A673 (cell line): Measurements from ENCODE around the gene NME9. TPM values are rescaled to one million over a fixed set of nuclear protein-coding genes. Genes with fewer than 3 reads are reported as not detected.

ENCODE experiments used
- BruUV-seq: library from RNA; stranded (reverse); fragments of 400-500 nt; replicated peaks from 2 replicates; lab custom pipeline; 2021; lab: Mats Ljungman, UMichigan
- CTCF ChIA-PET: fragments of 300-600 bp; sonication (Branson Sonifier 250); formaldehyde crosslinking; loops from one replicate; lab custom pipeline; 2022; ENCODE audit warnings: antibody characterized with exemption; lab: Charles Lee
- POLR2A ChIA-PET: fragments of 300-600 bp; sonication (Branson Sonifier 250); formaldehyde crosslinking; loops from one replicate; lab custom pipeline; 2022; ENCODE audit warnings: antibody characterized with exemption; ENCODE audit not compliant: low non-redundant PET; lab: Charles Lee
- DNase-seq: peaks from one replicate; pipeline ENCODE4 v3.0.0-alpha.2; 2015; ENCODE audit warnings: low spot score
- H3K27ac ChIP-seq: fragments of 200-600 bp; sonication (generic); 2 replicates; pipeline ENCODE4 v1.5.1; 2016; ENCODE audit warnings: mixed run types, low read depth, mild to moderate bottlenecking, mixed read lengths, antibody characterized with exemption, low read length; ENCODE audit not compliant: poor library complexity, severe bottlenecking
- H3K27me3 ChIP-seq: fragments of 200-600 bp; sonication (generic); replicated peaks from 2 replicates; pipeline ENCODE4 v1.6.1; 2017; ENCODE audit warnings: mixed run types, low read depth, mild to moderate bottlenecking, mixed read lengths, antibody characterized with exemption, low read length; ENCODE audit not compliant: insufficient read depth, poor library complexity
- H3K36me3 ChIP-seq: fragments of 200-600 bp; sonication (generic); 2 replicates; pipeline ENCODE4 v1.6.1; 2016; ENCODE audit warnings: mixed run types, mild to moderate bottlenecking, mixed read lengths, antibody characterized with exemption, low read length; ENCODE audit not compliant: insufficient read depth, poor library complexity, severe bottlenecking
- H3K4me1 ChIP-seq: fragments of 200-600 bp; sonication (generic); 2 replicates; pipeline ENCODE4 v1.6.1; 2017; ENCODE audit warnings: mixed run types, mild to moderate bottlenecking, mixed read lengths, antibody characterized with exemption, low read length; ENCODE audit not compliant: insufficient read depth, poor library complexity, severe bottlenecking
- H3K4me3 ChIP-seq: fragments of 200-600 bp; sonication (generic); 2 replicates; pipeline ENCODE4 v1.5.1; 2016; ENCODE audit warnings: low read depth, mixed run types, mild to moderate bottlenecking, mixed read lengths, low read length; ENCODE audit not compliant: poor library complexity, severe bottlenecking
- H3K9me3 ChIP-seq: fragments of 200-600 bp; sonication (generic); 2 replicates; pipeline ENCODE4 v1.6.1; 2016; ENCODE audit warnings: mixed run types, low read depth, mild to moderate bottlenecking, mixed read lengths, antibody characterized with exemption, low read length; ENCODE audit not compliant: poor library complexity, severe bottlenecking
- EZH2 ChIP-seq: fragments of 200-600 bp; sonication (generic); IDR thresholded peaks from 2 replicates; pipeline ENCODE4 v1.6.1; 2017; ENCODE audit warnings: borderline replicate concordance, low read depth, mild to moderate bottlenecking, mixed read lengths, antibody characterized with exemption, low read length; ENCODE audit not compliant: poor library complexity, severe bottlenecking
- intact Hi-C: fragments of 100-400 bp; cut with micrococcal nuclease; formaldehyde crosslinking; loops from one replicate; pipeline ENCODE4 v1.10.0; 2022; ENCODE audit not compliant: unreplicated experiment
- total RNA-seq: library from RNA; stranded (reverse); gene quantifications from 2 replicates; pipeline ENCODE4 v1.2.3, GENCODE V29; 2021
- TF ChIP-seq, protein P1 (sequence below): fragments of 300-800, 200-600 bp; sonication (generic); conservative IDR thresholded peaks from 2 replicates; pipeline ENCODE4 v1.5.1; 2017; ENCODE audit warnings: low read depth, mild to moderate bottlenecking, antibody characterized with exemption, low read length, moderate library complexity, mixed read lengths

The NME9 gene
- total RNA-seq, 1 experiment from 2014 or later: not detected

DNA sequence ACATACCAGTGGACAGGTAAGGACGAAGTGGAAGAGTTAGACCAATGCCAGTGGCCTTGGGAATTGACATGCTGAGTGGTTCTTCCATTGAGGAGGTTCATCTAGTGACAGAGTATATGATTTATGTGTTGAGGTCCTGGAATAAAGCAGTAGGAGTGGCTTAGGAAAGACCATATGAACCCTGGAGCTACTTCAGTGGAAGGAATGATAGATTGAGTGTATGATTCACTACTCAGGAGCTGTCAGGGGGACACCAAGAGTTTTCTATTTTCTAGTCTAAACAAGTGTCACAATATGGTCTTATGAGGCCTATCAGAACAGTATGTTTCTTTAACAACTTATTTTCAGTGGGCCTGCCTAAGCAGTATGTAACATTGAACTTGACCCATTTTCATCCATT, 63.9 kb downstream of the NME9 start:
- ChIA-PET CTCF (no interaction called here), POLR2A (no interaction called here)
- H3K4me1 ChIP-seq: no peaks in the 10 kb centered on the region
- intact Hi-C loops: no loop called here
- H3K9me3 ChIP-seq: no peaks in the 10 kb centered on the region
- no TSS peak for BruUV-seq
- no peaks in the 10 kb centered on the region for H3K27me3 ChIP-seq
- H3K36me3 ChIP-seq: no peaks in the 10 kb centered on the region
- H3K27ac ChIP-seq: no peak overlapping the region
- DNase-seq: no peak
- no peak for TF ChIP-seq EZH2
- TF ChIP-seq, protein P1, sequence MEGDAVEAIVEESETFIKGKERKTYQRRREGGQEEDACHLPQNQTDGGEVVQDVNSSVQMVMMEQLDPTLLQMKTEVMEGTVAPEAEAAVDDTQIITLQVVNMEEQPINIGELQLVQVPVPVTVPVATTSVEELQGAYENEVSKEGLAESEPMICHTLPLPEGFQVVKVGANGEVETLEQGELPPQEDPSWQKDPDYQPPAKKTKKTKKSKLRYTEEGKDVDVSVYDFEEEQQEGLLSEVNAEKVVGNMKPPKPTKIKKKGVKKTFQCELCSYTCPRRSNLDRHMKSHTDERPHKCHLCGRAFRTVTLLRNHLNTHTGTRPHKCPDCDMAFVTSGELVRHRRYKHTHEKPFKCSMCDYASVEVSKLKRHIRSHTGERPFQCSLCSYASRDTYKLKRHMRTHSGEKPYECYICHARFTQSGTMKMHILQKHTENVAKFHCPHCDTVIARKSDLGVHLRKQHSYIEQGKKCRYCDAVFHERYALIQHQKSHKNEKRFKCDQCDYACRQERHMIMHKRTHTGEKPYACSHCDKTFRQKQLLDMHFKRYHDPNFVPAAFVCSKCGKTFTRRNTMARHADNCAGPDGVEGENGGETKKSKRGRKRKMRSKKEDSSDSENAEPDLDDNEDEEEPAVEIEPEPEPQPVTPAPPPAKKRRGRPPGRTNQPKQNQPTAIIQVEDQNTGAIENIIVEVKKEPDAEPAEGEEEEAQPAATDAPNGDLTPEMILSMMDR: no peak
- no peak overlapping the region for H3K4me3 ChIP-seq

DNA sequence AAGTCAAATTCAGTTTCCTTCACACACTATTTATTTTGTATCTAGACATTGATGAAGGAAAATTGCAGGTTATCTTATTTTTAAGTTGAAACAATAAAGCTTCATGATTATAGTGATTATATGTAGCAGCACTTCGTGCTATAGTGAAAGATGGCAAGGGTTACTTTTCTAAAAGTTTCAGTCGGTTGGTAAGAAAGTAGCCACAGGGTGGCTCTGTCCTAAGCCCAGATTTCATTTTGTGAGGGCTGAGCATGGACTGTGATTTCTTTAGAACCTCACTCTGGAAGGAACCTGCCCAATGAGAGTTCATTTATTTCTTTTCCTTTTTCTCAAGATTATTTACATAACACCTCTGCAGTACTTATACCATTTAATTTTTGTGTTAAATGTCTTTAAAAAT, 66.5 kb downstream of the NME9 start:
- BruUV-seq: no TSS peak
- TF ChIP-seq, protein P1: no peak
- TF ChIP-seq EZH2: no peak
- no peak overlapping the region for H3K4me3 ChIP-seq
- intact Hi-C loops: no loop called here
- H3K4me1 ChIP-seq: no peaks in the 10 kb centered on the region
- no peaks in the 10 kb centered on the region for H3K27me3 ChIP-seq
- ChIA-PET CTCF (no interaction called here), POLR2A (no interaction called here)
- H3K36me3 ChIP-seq: no peaks in the 10 kb centered on the region
- H3K9me3 ChIP-seq: no peaks in the 10 kb centered on the region
- DNase-seq: no peak
- H3K27ac ChIP-seq: no peak overlapping the region

DNA sequence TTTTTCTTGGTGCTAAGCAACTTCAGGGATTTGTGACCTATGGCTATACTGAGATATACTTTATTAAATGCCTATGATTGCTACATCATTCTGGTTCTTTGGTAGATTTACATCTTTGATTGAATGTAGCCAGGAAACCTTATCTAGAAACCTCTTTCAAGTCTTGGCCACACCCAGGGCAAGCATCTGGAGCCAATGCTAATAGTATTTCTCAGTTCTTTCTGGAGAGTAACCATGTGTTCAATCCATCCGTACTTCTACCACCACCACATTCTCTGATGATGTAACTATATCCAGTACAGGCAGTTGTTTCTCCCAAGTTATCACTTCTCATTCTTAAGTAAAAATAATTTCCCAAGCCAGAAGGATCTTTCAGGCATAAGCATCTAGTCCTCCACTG, 69.0 kb downstream of the NME9 start:
- H3K4me3 ChIP-seq: no peak overlapping the region
- H3K9me3 ChIP-seq: no peaks in the 10 kb centered on the region
- H3K27ac ChIP-seq: no peak overlapping the region
- H3K4me1 ChIP-seq: no peaks in the 10 kb centered on the region
- POLR2A ChIA-PET: no interaction called here
- no peak for TF ChIP-seq EZH2
- TF ChIP-seq, protein P1: no peak
- CTCF ChIA-PET: no interaction called here
- no TSS peak for BruUV-seq
- no peaks in the 10 kb centered on the region for H3K36me3 ChIP-seq
- no peaks in the 10 kb centered on the region for H3K27me3 ChIP-seq
- intact Hi-C loops: no loop called here
- no peak for DNase-seq
